G401 (cell line): Measurements from ENCODE around the gene NACA2. TPM values are rescaled to one million over a fixed set of nuclear protein-coding genes. Genes with fewer than 3 reads are reported as not detected.
A peak's percentile ranks its signal among the peaks of the same experiment; 100 is the strongest.
"Not testable (repeated sequence)": the region's sequence is repeated elsewhere in the genome, so short reads cannot be mapped to it uniquely, and the experiment has no call there.

Source experiments
- DNase-seq: peaks from one replicate; pipeline ENCODE4 v3.0.0-alpha.2; 2015; ENCODE audit warnings: low spot score
- in situ Hi-C: cut with HindIII; loops from 2 replicates; pipeline ENCODE4 v1.10.0; 2016; ENCODE audit warnings: low sequenced_read_pairs, mixed read lengths
- total RNA-seq: library from RNA; depleted of rRNA; stranded (reverse); fragments of >200 nt; shearing (Covaris generic); gene quantifications from 2 replicates; pipeline ENCODE4 v1.2.3, GENCODE V29; 2014; rRNA removed

Gene NACA2
- total RNA-seq, 1 experiment from 2014 or later, result 0.47 TPM

- no peak for DNase-seq
- in situ Hi-C loops, result no loop called here
Measured at GRCh38 chr17:61561354-61561753, 29.7 kb downstream of the NACA2 start.

GRCh38 chr17:61560071-61560470 is 30.9 kb downstream of the NACA2 start:
- in situ Hi-C loops, result no loop called here
- no peak for DNase-seq

GRCh38 chr17:61556224-61557188 is 34.5 kb downstream of the NACA2 start:
- no peak for DNase-seq
- in situ Hi-C loops, result no loop called here

GRCh38 chr17:61555127-61555566 is 35.9 kb downstream of the NACA2 start:
- in situ Hi-C loops, result no loop called here
- DNase-seq, result no peak

GRCh38 chr17:61554209-61554608 is 36.8 kb downstream of the NACA2 start:
- in situ Hi-C loops, result no loop called here
- DNase-seq, result no peak

- in situ Hi-C loops, DNase-seq: not testable (repeated sequence)
Measured at GRCh38 chr17:61552560-61552959, 38.5 kb downstream of the NACA2 start.

- DNase-seq, result peak; percentile 26
- in situ Hi-C loops, result no loop called here
Measured at GRCh38 chr17:61551255-61551742, 39.7 kb downstream of the NACA2 start.

- in situ Hi-C loops, result no loop called here
- DNase-seq, result no peak
Measured at GRCh38 chr17:61547113-61547512, 43.9 kb downstream of the NACA2 start.

- no peak for DNase-seq
- in situ Hi-C loops, result no loop called here
Measured at GRCh38 chr17:61545335-61545938, 45.6 kb downstream of the NACA2 start.

- in situ Hi-C loops, result no loop called here
- no peak for DNase-seq
Measured at GRCh38 chr17:61543786-61544415, 47.1 kb downstream of the NACA2 start.

- no peak for DNase-seq
- in situ Hi-C loops, result no loop called here
Measured at GRCh38 chr17:61542027-61542426, 49.0 kb downstream of the NACA2 start.

- in situ Hi-C loops, result no loop called here
- no peak for DNase-seq
Measured at GRCh38 chr17:61540874-61541273, 50.1 kb downstream of the NACA2 start.

Other genes with a start within 250 kb of the NACA2 start
- 6.2 and 11.4 TPM in 2 replicates for gene TBX2, start 191.4 kb downstream of the NACA2 start, total RNA-seq
- 0.64 and 1.2 TPM in 2 replicates for gene TBX4, start 138.8 kb downstream of the NACA2 start, total RNA-seq